A673 (cell line): ENCODE measurements around the gene HOXA3.

Source experiments
- EZH2 ChIP-seq: fragments of 200-600 bp; sonication (generic); IDR thresholded peaks from 2 replicates; pipeline ENCODE4 v1.6.1; 2017; ENCODE audit warnings: borderline replicate concordance, low read depth, mild to moderate bottlenecking, mixed read lengths, antibody characterized with exemption, low read length; ENCODE audit not compliant: poor library complexity, severe bottlenecking
- TF ChIP-seq, protein P1 (sequence below): fragments of 300-800, 200-600 bp; sonication (generic); conservative IDR thresholded peaks from 2 replicates; pipeline ENCODE4 v1.5.1; 2017; ENCODE audit warnings: low read depth, mild to moderate bottlenecking, antibody characterized with exemption, low read length, moderate library complexity, mixed read lengths

DNA sequence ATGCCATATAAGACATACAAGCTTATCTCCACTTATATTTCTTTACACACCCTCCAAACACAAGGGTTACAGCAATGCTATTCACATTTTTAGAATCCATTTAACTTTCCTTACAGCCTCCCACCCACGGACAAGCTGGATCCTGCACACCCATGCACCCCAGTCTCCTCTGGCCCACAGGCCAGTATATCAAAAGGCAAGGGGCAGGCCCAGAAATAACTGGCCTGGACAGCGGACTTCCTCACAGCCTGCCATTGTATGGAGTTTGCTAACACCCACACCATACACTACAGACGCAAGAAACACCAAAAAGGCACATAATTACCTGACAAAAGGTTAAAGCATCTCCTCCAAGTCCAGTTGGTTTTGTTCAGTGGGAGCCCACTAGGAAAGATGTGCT is 33.8 kb downstream of the HOXA3 start:
- TF ChIP-seq, protein P1, sequence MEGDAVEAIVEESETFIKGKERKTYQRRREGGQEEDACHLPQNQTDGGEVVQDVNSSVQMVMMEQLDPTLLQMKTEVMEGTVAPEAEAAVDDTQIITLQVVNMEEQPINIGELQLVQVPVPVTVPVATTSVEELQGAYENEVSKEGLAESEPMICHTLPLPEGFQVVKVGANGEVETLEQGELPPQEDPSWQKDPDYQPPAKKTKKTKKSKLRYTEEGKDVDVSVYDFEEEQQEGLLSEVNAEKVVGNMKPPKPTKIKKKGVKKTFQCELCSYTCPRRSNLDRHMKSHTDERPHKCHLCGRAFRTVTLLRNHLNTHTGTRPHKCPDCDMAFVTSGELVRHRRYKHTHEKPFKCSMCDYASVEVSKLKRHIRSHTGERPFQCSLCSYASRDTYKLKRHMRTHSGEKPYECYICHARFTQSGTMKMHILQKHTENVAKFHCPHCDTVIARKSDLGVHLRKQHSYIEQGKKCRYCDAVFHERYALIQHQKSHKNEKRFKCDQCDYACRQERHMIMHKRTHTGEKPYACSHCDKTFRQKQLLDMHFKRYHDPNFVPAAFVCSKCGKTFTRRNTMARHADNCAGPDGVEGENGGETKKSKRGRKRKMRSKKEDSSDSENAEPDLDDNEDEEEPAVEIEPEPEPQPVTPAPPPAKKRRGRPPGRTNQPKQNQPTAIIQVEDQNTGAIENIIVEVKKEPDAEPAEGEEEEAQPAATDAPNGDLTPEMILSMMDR = no peak
- no peak for TF ChIP-seq EZH2
